HEK293 (cell line): ENCODE data around the gene KDM4B.
"Not testable (repeated sequence)": the region's sequence is repeated elsewhere in the genome, so short reads cannot be mapped to it uniquely, and the experiment has no call there.

Experiments
- MYNN ChIP-seq: fragments of 450-650 bp; formaldehyde crosslinking; IDR thresholded peaks from 2 replicates; pipeline ENCODE4 v1.5.1; 2016; ENCODE audit warnings: missing biosample characterization, missing genetic modification characterization, borderline replicate concordance
- ZNF24 ChIP-seq: fragments of 450-650 bp; formaldehyde crosslinking; IDR thresholded peaks from 2 replicates; pipeline ENCODE4 v1.5.1; 2016; ENCODE audit warnings: missing biosample characterization, missing genetic modification characterization
- ZNF501 ChIP-seq: fragments of 450-650 bp; formaldehyde crosslinking; IDR thresholded peaks from 2 replicates; pipeline ENCODE4 v1.5.1; 2016; ENCODE audit warnings: missing biosample characterization, missing genetic modification characterization
- ZNF530 ChIP-seq: fragments of 450-650 bp; formaldehyde crosslinking; IDR thresholded peaks from 2 replicates; pipeline ENCODE4 v1.5.1; 2016; ENCODE audit warnings: low read depth, missing biosample characterization, missing genetic modification characterization
- ZNF777 ChIP-seq: fragments of 450-650 bp; formaldehyde crosslinking; IDR thresholded peaks from 2 replicates; pipeline ENCODE4 v1.5.1; 2017; ENCODE audit warnings: missing biosample characterization, missing genetic modification characterization, borderline replicate concordance
- TF ChIP-seq, protein P1 (sequence below): fragments of 450-650 bp; formaldehyde crosslinking; IDR thresholded peaks from 2 replicates; pipeline ENCODE4 v1.5.1; 2016; ENCODE audit warnings: missing biosample characterization, missing genetic modification characterization

DNA sequence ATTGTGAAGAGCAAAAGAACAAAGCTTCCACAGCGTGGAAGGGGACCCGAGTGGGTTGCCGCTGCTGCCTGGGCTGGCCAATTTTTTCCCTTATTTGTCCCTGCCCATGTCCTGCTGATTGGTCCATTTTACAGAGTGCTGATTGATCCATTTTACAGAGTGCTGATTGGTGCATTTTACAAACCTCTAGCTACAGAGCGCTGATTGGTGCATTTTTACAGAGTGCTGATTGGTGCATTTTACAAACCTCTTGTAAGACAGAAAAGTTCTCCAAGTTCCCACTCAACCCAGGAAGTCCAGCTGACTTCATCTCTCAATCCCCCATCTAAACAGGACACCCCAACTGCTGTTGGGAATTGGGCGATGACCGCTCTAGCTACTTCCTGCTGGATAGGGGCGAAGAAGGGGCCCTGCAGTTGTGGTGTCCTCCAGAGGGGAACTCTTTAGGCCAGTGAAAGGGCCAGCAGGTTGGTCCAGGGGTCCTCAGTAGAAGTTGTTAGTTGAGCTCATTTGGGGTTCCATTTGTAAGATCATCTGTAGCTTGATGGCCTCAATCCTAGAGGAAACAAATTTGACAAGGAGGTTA lies 189.7 kb downstream of the KDM4B start:
- not testable (repeated sequence) for TF ChIP-seq ZNF777 (tag by site-specific recombination); ZNF530 (tag by site-specific recombination); ZNF501 (tag by site-specific recombination); ZNF24 (tag by site-specific recombination); MYNN
- TF ChIP-seq, protein P1, sequence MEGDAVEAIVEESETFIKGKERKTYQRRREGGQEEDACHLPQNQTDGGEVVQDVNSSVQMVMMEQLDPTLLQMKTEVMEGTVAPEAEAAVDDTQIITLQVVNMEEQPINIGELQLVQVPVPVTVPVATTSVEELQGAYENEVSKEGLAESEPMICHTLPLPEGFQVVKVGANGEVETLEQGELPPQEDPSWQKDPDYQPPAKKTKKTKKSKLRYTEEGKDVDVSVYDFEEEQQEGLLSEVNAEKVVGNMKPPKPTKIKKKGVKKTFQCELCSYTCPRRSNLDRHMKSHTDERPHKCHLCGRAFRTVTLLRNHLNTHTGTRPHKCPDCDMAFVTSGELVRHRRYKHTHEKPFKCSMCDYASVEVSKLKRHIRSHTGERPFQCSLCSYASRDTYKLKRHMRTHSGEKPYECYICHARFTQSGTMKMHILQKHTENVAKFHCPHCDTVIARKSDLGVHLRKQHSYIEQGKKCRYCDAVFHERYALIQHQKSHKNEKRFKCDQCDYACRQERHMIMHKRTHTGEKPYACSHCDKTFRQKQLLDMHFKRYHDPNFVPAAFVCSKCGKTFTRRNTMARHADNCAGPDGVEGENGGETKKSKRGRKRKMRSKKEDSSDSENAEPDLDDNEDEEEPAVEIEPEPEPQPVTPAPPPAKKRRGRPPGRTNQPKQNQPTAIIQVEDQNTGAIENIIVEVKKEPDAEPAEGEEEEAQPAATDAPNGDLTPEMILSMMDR (tag by site-specific recombination) = not testable (repeated sequence)
